ENCODE data around the gene SLC19A3.

GRCh38 chr2:227684258-227684657 lies 33.6 kb downstream of the SLC19A3 start:
- TF ChIP-seq, protein P1, sequence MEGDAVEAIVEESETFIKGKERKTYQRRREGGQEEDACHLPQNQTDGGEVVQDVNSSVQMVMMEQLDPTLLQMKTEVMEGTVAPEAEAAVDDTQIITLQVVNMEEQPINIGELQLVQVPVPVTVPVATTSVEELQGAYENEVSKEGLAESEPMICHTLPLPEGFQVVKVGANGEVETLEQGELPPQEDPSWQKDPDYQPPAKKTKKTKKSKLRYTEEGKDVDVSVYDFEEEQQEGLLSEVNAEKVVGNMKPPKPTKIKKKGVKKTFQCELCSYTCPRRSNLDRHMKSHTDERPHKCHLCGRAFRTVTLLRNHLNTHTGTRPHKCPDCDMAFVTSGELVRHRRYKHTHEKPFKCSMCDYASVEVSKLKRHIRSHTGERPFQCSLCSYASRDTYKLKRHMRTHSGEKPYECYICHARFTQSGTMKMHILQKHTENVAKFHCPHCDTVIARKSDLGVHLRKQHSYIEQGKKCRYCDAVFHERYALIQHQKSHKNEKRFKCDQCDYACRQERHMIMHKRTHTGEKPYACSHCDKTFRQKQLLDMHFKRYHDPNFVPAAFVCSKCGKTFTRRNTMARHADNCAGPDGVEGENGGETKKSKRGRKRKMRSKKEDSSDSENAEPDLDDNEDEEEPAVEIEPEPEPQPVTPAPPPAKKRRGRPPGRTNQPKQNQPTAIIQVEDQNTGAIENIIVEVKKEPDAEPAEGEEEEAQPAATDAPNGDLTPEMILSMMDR (IDR thresholded peaks at IDR 0.05), result no peak
- TF ChIP-seq POLR2A (IDR thresholded peaks at IDR 0.05), result no peak
- TF ChIP-seq EP300 (IDR thresholded peaks at IDR 0.05), result no peak
